Peyer's patch (tissue), 4 donors: Measurements from ENCODE around the gene ITGAL. TPM values are rescaled to one million over a fixed set of nuclear protein-coding genes. Genes with fewer than 3 reads are reported as not detected.

Source experiments
- DNase-seq, 3 donors: peaks; one replicate each; pipeline ENCODE4 v3.0.0-alpha.2; 2017 to 2019
- H3K27ac ChIP-seq, 4 donors: fragments of 200-600 bp; sonication (generic); one replicate each; pipeline ENCODE4 v1.5.1; 2016 to 2019
- H3K27me3 ChIP-seq, 2 donors: fragments of 200-600 bp; sonication (generic); one replicate each; pipeline ENCODE4 v1.5.1; 2019
- H3K36me3 ChIP-seq, 3 donors: fragments of 200-600 bp; sonication (generic); one replicate each; pipeline ENCODE4 v1.5.1; 2016 to 2019
- H3K4me1 ChIP-seq, 4 donors: fragments of 200-600 bp; sonication (generic); one replicate each; pipeline ENCODE4 v1.5.1; 2016 to 2019
- H3K4me3 ChIP-seq, 4 donors: fragments of 200-600 bp; sonication (generic); 1 replicate in 3 of 4; 2 replicates in 1 of 4; pipeline ENCODE4 v1.5.1; 2016 to 2019; ENCODE audit warnings: mild to moderate bottlenecking in 1 of 4
- H3K9me3 ChIP-seq, 4 donors: fragments of 200-600 bp; sonication (generic); one replicate each; pipeline ENCODE4 v1.5.1; 2016 to 2019; ENCODE audit warnings: mild to moderate bottlenecking in 1 of 4
- CTCF ChIP-seq, 6 experiments: fragments of 450-650 bp in 4 of 6; fragments of 200-600 bp in 2 of 6; sonication (generic) in 1 of 6; IDR thresholded peaks; one replicate each; pipeline ENCODE4 v1.5.1; 2017 to 2019; ENCODE audit warnings: antibody characterized with exemption in 6 of 6, mild to moderate bottlenecking in 3 of 6, moderate library complexity in 1 of 6
- POLR2A ChIP-seq, 2 donors: fragments of 450-650 bp; IDR thresholded peaks; one replicate each; pipeline ENCODE4 v1.5.1; 2017; ENCODE audit warnings: antibody characterized with exemption in 2 of 2, mild to moderate bottlenecking in 2 of 2, moderate library complexity in 2 of 2
- small RNA-seq, 2 donors: library from RNA; depleted of rRNA; stranded (forward); fragments of <200 nt; gene quantifications; one replicate each; pipeline ENCODE3, GENCODE V24; 2016
- total RNA-seq, 4 donors: library from RNA; depleted of rRNA; stranded (reverse); fragments of >200 nt; gene quantifications; one replicate each; pipeline ENCODE4 v1.1.0, GENCODE V29; 2016

Gene ITGAL
- total RNA-seq, 4 donors from 2014 or later, result 4.3 to 52.0 (median 13.0) TPM

GRCh38 chr16:30569746-30570635 lies 97.4 kb downstream of the ITGAL start:
- H3K4me3 ChIP-seq, result peak overlapping the region in 1 of 4 donors; percentile 95
- peak overlapping the region; percentile 30 to 99 (median 98) for H3K27ac ChIP-seq
- peaks cover 4 to 23% (median 14%) of the 10 kb centered on the region in 4 donors for H3K4me1 ChIP-seq
- H3K9me3 ChIP-seq, result no peaks in the 10 kb centered on the region
- TF ChIP-seq CTCF (IDR thresholded peaks at IDR 0.05) (no peak), POLR2A (IDR thresholded peaks at IDR 0.05) (no peak)
- peaks cover 0 to 3% (median 0%) of the 10 kb centered on the region in 3 donors for H3K36me3 ChIP-seq
- no peaks in the 10 kb centered on the region for H3K27me3 ChIP-seq
- no peak for DNase-seq

GRCh38 chr16:30570636-30571444 lies 98.3 kb downstream of the ITGAL start:
- peak overlapping the region; percentile 98 to 99 (median 98) for H3K27ac ChIP-seq
- no peak for DNase-seq
- H3K9me3 ChIP-seq, result no peaks in the 10 kb centered on the region
- no peaks in the 10 kb centered on the region for H3K27me3 ChIP-seq
- peaks cover 4 to 23% (median 14%) of the 10 kb centered on the region in 4 donors for H3K4me1 ChIP-seq
- peak overlapping the region; percentile 81 to 95 (median 86) for H3K4me3 ChIP-seq
- TF ChIP-seq POLR2A (IDR thresholded peaks at IDR 0.05) (no peak), CTCF (IDR thresholded peaks at IDR 0.05) (no peak)
- peaks cover 0 to 3% (median 0%) of the 10 kb centered on the region in 3 donors for H3K36me3 ChIP-seq

- TF ChIP-seq POLR2A (IDR thresholded peaks at IDR 0.05) (peak; percentile 53 to 66), CTCF (IDR thresholded peaks at IDR 0.05) (peak in 1 of 6 experiments; percentile 20)
- H3K9me3 ChIP-seq, result no peaks in the 10 kb centered on the region
- H3K4me1 ChIP-seq, result peaks cover 4 to 23% (median 14%) of the 10 kb centered on the region in 4 donors
- peak within 1 kb of the TSS; percentile 98 to 99 (median 98) for H3K27ac ChIP-seq
- H3K36me3 ChIP-seq, result peaks cover 0 to 4% (median 0%) of the 10 kb centered on the region in 3 donors
- no peaks in the 10 kb centered on the region for H3K27me3 ChIP-seq
- peak; percentile 93 to 98 (median 94) for DNase-seq
- H3K4me3 ChIP-seq, result peak within 1 kb of the TSS; percentile 81 to 95 (median 86)
These were observed 99.1 kb downstream of the ITGAL start, which contains the start of gene ZNF688 for GRCh38 chr16:30571445-30572322. Gene ZNF688 (minus strand): TSS chr16:30571714. CDS start chr16:30571629, 85 bp downstream.

Small RNAs within 50 kb of the gene (small RNA-seq; reads per million reads assigned to genes)
- gene MIR4518 (0 reads per million in 2 donors), gene RF00019 (0 reads per million in 2 donors), gene RNU7-61P (0 reads per million in 2 donors)

Other genes with a start within 250 kb of the ITGAL start
- 1 to 10 TPM in 3 of 4 donors, not detected in 1; 5.9 to 9.9 (median 8.3) TPM for gene NPIPB13, start 224.3 kb upstream of the ITGAL start, total RNA-seq
- 10 to 100 TPM; 32.2 to 39.9 (median 35.3) TPM for gene CD2BP2, start 117.4 kb upstream of the ITGAL start, total RNA-seq
- gene TBC1D10B, start 102.2 kb upstream of the ITGAL start, total RNA-seq, result 10 to 100 TPM; 37.1 to 58.2 (median 48.9) TPM
- gene MYL11, start 97.9 kb upstream of the ITGAL start, total RNA-seq, result not detected
- 10 to 100 TPM in 2 of 4 donors, 1 to 10 TPM in 2; 7.2 to 65.2 (median 9.8) TPM for gene SEPTIN1, start 90.2 kb upstream of the ITGAL start, total RNA-seq
- 1 to 10 TPM; 4.2 to 9.7 (median 7.1) TPM for gene ZNF48, start 77.3 kb upstream of the ITGAL start, total RNA-seq
- gene ZNF771, start 65.1 kb upstream of the ITGAL start, total RNA-seq, result 10 to 100 TPM in 2 of 4 donors, 1 to 10 TPM in 2; 5.4 to 15.7 (median 8.5) TPM
- gene DCTPP1, start 42.7 kb upstream of the ITGAL start, total RNA-seq, result 10 to 100 TPM; 20.7 to 33.3 (median 27.6) TPM
- 100 to 1,000 TPM in 2 of 4 donors, 10 to 100 TPM in 2; 47.9 to 130 (median 106) TPM for gene SEPHS2, start 26.9 kb upstream of the ITGAL start, total RNA-seq
- 10 to 100 TPM; 19.8 to 64.8 (median 54.1) TPM for gene ZNF768, start 53.8 kb downstream of the ITGAL start, total RNA-seq
- 10 to 100 TPM; 12.4 to 22.8 (median 19.1) TPM for gene ZNF747, start 62.1 kb downstream of the ITGAL start, total RNA-seq
- gene ZNF764, start 85.6 kb downstream of the ITGAL start, total RNA-seq, result 10 to 100 TPM in 3 of 4 donors, 1 to 10 TPM in 1; 5.8 to 22.5 (median 19.8) TPM
- gene ZNF688, start 99.0 kb downstream of the ITGAL start, total RNA-seq, result 10 to 100 TPM; 38.6 to 53.3 (median 41.1) TPM
- gene ZNF785, start 113.0 kb downstream of the ITGAL start, total RNA-seq, result 10 to 100 TPM; 13.7 to 55.0 (median 29.3) TPM
- gene ZNF689, start 137.6 kb downstream of the ITGAL start, total RNA-seq, result 10 to 100 TPM in 2 of 4 donors, 1 to 10 TPM in 2; 7.5 to 12.5 (median 9.9) TPM
- gene PRR14, start 178.2 kb downstream of the ITGAL start, total RNA-seq, result 100 to 1,000 TPM in 1 of 4 donors, 10 to 100 TPM in 3; 45.5 to 107 (median 65.0) TPM
- 100 to 1,000 TPM in 1 of 4 donors, 10 to 100 TPM in 3; 51.2 to 167 (median 72.2) TPM for gene FBRS, start 185.7 kb downstream of the ITGAL start, total RNA-seq
- gene SRCAP, start 226.4 kb downstream of the ITGAL start, total RNA-seq, result 100 to 1,000 TPM in 1 of 4 donors, 10 to 100 TPM in 3; 50.4 to 109 (median 81.8) TPM